ENCODE measurements around the gene MTFP1.

DNA sequence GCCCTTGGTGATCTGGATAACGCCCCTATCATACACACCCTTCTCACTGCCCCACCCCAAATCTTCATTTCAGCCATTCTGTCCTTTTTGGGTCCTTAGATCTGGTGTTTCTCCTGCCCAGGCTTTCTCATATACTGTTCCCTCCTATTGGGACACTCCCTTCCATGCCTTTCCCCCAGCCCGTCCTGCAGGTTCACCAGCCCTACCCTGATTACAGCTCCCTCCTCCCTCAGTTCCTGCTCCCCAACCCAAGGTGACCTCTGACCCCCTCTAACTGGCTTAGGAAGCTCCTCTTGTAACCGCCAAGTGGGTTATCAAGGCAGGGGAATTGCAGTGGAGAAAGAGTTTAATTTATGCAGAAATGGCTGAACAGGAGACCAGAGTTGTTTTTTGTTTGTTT lies 13.0 kb downstream of the MTFP1 start:
- no peak for TF ChIP-seq MAFK (IDR thresholded peaks at IDR 0.05; ENCODE audit: low read length)
- TF ChIP-seq, protein P1, sequence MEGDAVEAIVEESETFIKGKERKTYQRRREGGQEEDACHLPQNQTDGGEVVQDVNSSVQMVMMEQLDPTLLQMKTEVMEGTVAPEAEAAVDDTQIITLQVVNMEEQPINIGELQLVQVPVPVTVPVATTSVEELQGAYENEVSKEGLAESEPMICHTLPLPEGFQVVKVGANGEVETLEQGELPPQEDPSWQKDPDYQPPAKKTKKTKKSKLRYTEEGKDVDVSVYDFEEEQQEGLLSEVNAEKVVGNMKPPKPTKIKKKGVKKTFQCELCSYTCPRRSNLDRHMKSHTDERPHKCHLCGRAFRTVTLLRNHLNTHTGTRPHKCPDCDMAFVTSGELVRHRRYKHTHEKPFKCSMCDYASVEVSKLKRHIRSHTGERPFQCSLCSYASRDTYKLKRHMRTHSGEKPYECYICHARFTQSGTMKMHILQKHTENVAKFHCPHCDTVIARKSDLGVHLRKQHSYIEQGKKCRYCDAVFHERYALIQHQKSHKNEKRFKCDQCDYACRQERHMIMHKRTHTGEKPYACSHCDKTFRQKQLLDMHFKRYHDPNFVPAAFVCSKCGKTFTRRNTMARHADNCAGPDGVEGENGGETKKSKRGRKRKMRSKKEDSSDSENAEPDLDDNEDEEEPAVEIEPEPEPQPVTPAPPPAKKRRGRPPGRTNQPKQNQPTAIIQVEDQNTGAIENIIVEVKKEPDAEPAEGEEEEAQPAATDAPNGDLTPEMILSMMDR (IDR thresholded peaks at IDR 0.05 in 2 of 3, conservative IDR thresholded peaks at IDR 0.05 in 1 of 3; ENCODE audit: insufficient read depth in 2 of 3, low read depth in 1 of 3, low read length in 3 of 3) = no peak
- no peak for TF ChIP-seq ATF7 (IDR thresholded peaks at IDR 0.05)
- TF ChIP-seq MXI1 (IDR thresholded peaks at IDR 0.05; ENCODE audit: low read depth, low read length) = no peak
- TF ChIP-seq CEBPG (CRISPR knock-in tag; IDR thresholded peaks at IDR 0.05) = no peak
- no peak for TF ChIP-seq CEBPG (tag; conservative IDR thresholded peaks at IDR 0.05 in 1 of 2, IDR thresholded peaks at IDR 0.05 in 1 of 2)
- no peak for TF ChIP-seq POLR2A (conservative IDR thresholded peaks at IDR 0.05)
- TF ChIP-seq SREBF1 (IDR thresholded peaks at IDR 0.05; ENCODE audit: borderline replicate concordance, low read depth, low read length) = no peak
- no peak for TF ChIP-seq ZNF644 (tag; IDR thresholded peaks at IDR 0.05; ENCODE audit: low read depth)
- TF ChIP-seq MEIS2 (IDR thresholded peaks at IDR 0.05; ENCODE audit: partially characterized antibody) = no peak
